H1 (cell line): ENCODE measurements around the gene MACROD2. TPM values are rescaled to one million over a fixed set of nuclear protein-coding genes. Genes with fewer than 3 reads are reported as not detected.

ENCODE experiments used
- CTCF ChIA-PET: fragments of 300-600 bp; sonication (Branson Sonifier 250); formaldehyde crosslinking; loops from one replicate; lab custom pipeline; 2021; ENCODE audit not compliant: partially characterized antibody; lab: Charles Lee
- POLR2A ChIA-PET: fragments of 300-600 bp; sonication (Branson Sonifier 250); formaldehyde crosslinking; loops from one replicate; lab custom pipeline; 2021; ENCODE audit warnings: inconsistent platforms; ENCODE audit not compliant: partially characterized antibody; lab: Charles Lee
- DNase-seq, 2 experiments: peaks; one replicate each; pipeline versions ENCODE4 v3.0.0 to v3.0.0-alpha.2; 2010 to 2022; ENCODE audit warnings: low spot score in 2 of 2, low read depth in 1 of 2, mixed read lengths in 1 of 2
- FAIRE-seq: peaks from 2 replicates; lab custom pipeline; 2011; peaks lifted over from hg19 to GRCh38; lab: Jason Lieb, UNC
- H2AFZ ChIP-seq: 2 replicates; pipeline ENCODE4 v1.8.1; 2012; ENCODE audit warnings: low read length, inconsistent platforms
- H2AK5ac ChIP-seq: 2 replicates; pipeline ENCODE4 v1.6.1; 2013; ENCODE audit warnings: low read depth, low read length
- H2BK120ac ChIP-seq: replicated peaks from 2 replicates; pipeline ENCODE3; 2013; ENCODE audit warnings: low read depth, low read length, inconsistent platforms
- H2BK12ac ChIP-seq: 2 replicates; pipeline ENCODE4 v1.6.1; 2013; ENCODE audit warnings: low read depth, low read length
- H2BK15ac ChIP-seq: 2 replicates; pipeline ENCODE4 v1.6.1; 2013; ENCODE audit warnings: low read length
- H2BK20ac ChIP-seq: 2 replicates; pipeline ENCODE4 v1.6.1; 2013; ENCODE audit warnings: low read length
- H2BK5ac ChIP-seq: 2 replicates; pipeline ENCODE4 v1.6.1; 2013; ENCODE audit warnings: low read depth, low read length
- H3K14ac ChIP-seq: 2 replicates; pipeline ENCODE4 v1.6.1; 2013; ENCODE audit warnings: inconsistent platforms; ENCODE audit not compliant: insufficient read length
- H3K18ac ChIP-seq: 2 replicates; pipeline ENCODE4 v1.6.1; 2013; ENCODE audit warnings: low read length; ENCODE audit errors: extremely low read depth
- H3K23ac ChIP-seq: 2 replicates; pipeline ENCODE4 v1.6.1; 2013; ENCODE audit warnings: inconsistent platforms; ENCODE audit not compliant: insufficient read length
- H3K23me2 ChIP-seq: 2 replicates; pipeline ENCODE4 v1.6.1; 2013; ENCODE audit warnings: low read depth, low read length
- H3K27ac ChIP-seq: 2 replicates; pipeline ENCODE4 v1.6.1; 2011; ENCODE audit warnings: low read depth, low read length, inconsistent platforms
- H3K27me3 ChIP-seq, 4 experiments: replicated peaks in 1 of 4; 1 replicate in 1 of 4; 2 replicates in 3 of 4; pipeline versions ENCODE4 v1.6.1 to v1.8.1; 2011 to 2013; ENCODE audit warnings: low read length in 3 of 4, mild to moderate bottlenecking in 3 of 4, inconsistent platforms in 2 of 4, mixed read lengths in 2 of 4, moderate library complexity in 1 of 4; ENCODE audit not compliant: control insufficient read depth in 3 of 4, insufficient read depth in 3 of 4; ENCODE audit errors: extremely low read depth in 1 of 4
- H3K36me3 ChIP-seq, 4 experiments: 2 replicates each; pipeline versions ENCODE4 v1.6.1 to v1.8.1; 2011 to 2013; ENCODE audit warnings: mild to moderate bottlenecking in 4 of 4, low read length in 3 of 4, moderate library complexity in 2 of 4, control low read depth in 1 of 4, inconsistent platforms in 1 of 4; ENCODE audit not compliant: insufficient read depth in 4 of 4, control insufficient read depth in 2 of 4
- H3K4ac ChIP-seq: replicated peaks from 2 replicates; pipeline ENCODE3; 2013; ENCODE audit warnings: low read length, low read depth, mixed read lengths, inconsistent platforms; ENCODE audit not compliant: insufficient read length
- H3K4me1 ChIP-seq, 4 experiments: replicated peaks in 1 of 4; 1 replicate in 1 of 4; 2 replicates in 3 of 4; pipeline versions ENCODE4 v1.6.1 to v1.8.1; 2011 to 2013; ENCODE audit warnings: low read length in 3 of 4, inconsistent platforms in 2 of 4, mixed read lengths in 1 of 4; ENCODE audit not compliant: insufficient read depth in 4 of 4, control insufficient read depth in 3 of 4
- H3K4me2 ChIP-seq, 2 experiments: 2 replicates each; pipeline versions ENCODE4 v1.6.1 to v1.8.1; 2011 to 2013; ENCODE audit warnings: low read depth in 2 of 2, low read length in 2 of 2, control low read depth in 1 of 2, inconsistent platforms in 1 of 2, mild to moderate bottlenecking in 1 of 2; ENCODE audit not compliant: insufficient read depth in 1 of 2
- H3K4me3 ChIP-seq, 4 experiments: fragments of 200-600, 300-600 bp in 1 of 4; sonication (generic), shearing (Covaris generic), sonication (Bioruptor Twin) in 1 of 4; 2 replicates each; pipeline versions ENCODE4 v1.5.1 to v1.8.1; 2011 to 2016; ENCODE audit warnings: low read length in 4 of 4, low read depth in 3 of 4, control low read depth in 2 of 4, inconsistent platforms in 2 of 4, mild to moderate bottlenecking in 2 of 4, mixed read lengths in 1 of 4, moderate library complexity in 1 of 4; ENCODE audit not compliant: insufficient read depth in 2 of 4; ENCODE audit errors: extremely low read depth in 1 of 4
- H3K56ac ChIP-seq: replicated peaks from 2 replicates; pipeline ENCODE3; 2013; ENCODE audit warnings: low read depth, mild to moderate bottlenecking, mixed read lengths, low read length, inconsistent platforms; ENCODE audit not compliant: insufficient read length
- H3K79me1 ChIP-seq: 2 replicates; pipeline ENCODE4 v1.6.1; 2013; ENCODE audit warnings: low read depth, low read length, control low read depth
- H3K79me2 ChIP-seq, 2 experiments: 2 replicates each; pipeline versions ENCODE4 v1.6.1 to v1.8.1; 2012 to 2013; ENCODE audit warnings: low read length in 2 of 2, mild to moderate bottlenecking in 2 of 2, inconsistent platforms in 1 of 2; ENCODE audit not compliant: insufficient read depth in 2 of 2, control insufficient read depth in 1 of 2
- H3K9ac ChIP-seq, 4 experiments: replicated peaks in 1 of 4; 1 replicate in 1 of 4; 2 replicates in 3 of 4; pipeline versions ENCODE4 v1.6.1 to v1.8.1; 2011 to 2013; ENCODE audit warnings: low read depth in 3 of 4, low read length in 3 of 4, control low read depth in 2 of 4, mild to moderate bottlenecking in 2 of 4, moderate library complexity in 2 of 4, inconsistent platforms in 1 of 4; ENCODE audit errors: extremely low read depth in 1 of 4
- H3K9me3 ChIP-seq, 2 experiments: 2 replicates each; pipeline versions ENCODE4 v1.6.1 to v1.8.1; 2012 to 2013; ENCODE audit warnings: mild to moderate bottlenecking in 2 of 2, moderate library complexity in 2 of 2, control low read depth in 1 of 2, inconsistent platforms in 1 of 2, low read depth in 1 of 2, low read length in 1 of 2, mixed read lengths in 1 of 2; ENCODE audit not compliant: insufficient read depth in 2 of 2
- H4K20me1 ChIP-seq, 2 experiments: replicated peaks in 1 of 2; 2 replicates each; pipeline versions ENCODE3 to v1.8.1; 2011 to 2013; ENCODE audit warnings: inconsistent platforms in 2 of 2, low read length in 2 of 2, mild to moderate bottlenecking in 1 of 2; ENCODE audit not compliant: insufficient read depth in 2 of 2, control insufficient read depth in 1 of 2
- H4K5ac ChIP-seq: 2 replicates; pipeline ENCODE4 v1.6.1; 2013; ENCODE audit warnings: low read length, low read depth, mixed read lengths, inconsistent platforms; ENCODE audit not compliant: insufficient read length
- H4K8ac ChIP-seq: 2 replicates; pipeline ENCODE4 v1.8.0; 2013; ENCODE audit warnings: mild to moderate bottlenecking, moderate library complexity, low read length, inconsistent platforms; ENCODE audit not compliant: insufficient read depth; ENCODE audit errors: extremely low read depth
- H4K91ac ChIP-seq: replicated peaks from 2 replicates; pipeline ENCODE3; 2013; ENCODE audit warnings: low read length, mixed read lengths, inconsistent platforms; ENCODE audit not compliant: insufficient read length
- ASH2L ChIP-seq: fragments of 200-600, 300-600 bp; sonication (generic); IDR thresholded peaks from one replicate; pipeline ENCODE4 v1.7.1; 2017; ENCODE audit warnings: low read length
- CREB1 ChIP-seq: IDR thresholded peaks from 2 replicates; pipeline ENCODE4 v1.6.1; 2012; ENCODE audit warnings: inconsistent platforms
- GABPA ChIP-seq: IDR thresholded peaks from 2 replicates; pipeline ENCODE4 v1.6.1; 2011; ENCODE audit warnings: mild to moderate bottlenecking, low read length, moderate library complexity, borderline replicate concordance; ENCODE audit not compliant: insufficient read depth
- GTF2F1 ChIP-seq: IDR thresholded peaks from 2 replicates; pipeline ENCODE4 v1.6.1; 2012; ENCODE audit warnings: low read depth, low read length, improper control_type of control experiment, borderline replicate concordance
- POLR2AphosphoS5 ChIP-seq: IDR thresholded peaks from 2 replicates; pipeline ENCODE4 v1.6.1; 2011; ENCODE audit warnings: low read depth, low read length
- SIN3A ChIP-seq, 2 experiments: IDR thresholded peaks in 1 of 2; conservative IDR thresholded peaks in 1 of 2; 2 replicates each; pipeline ENCODE4 v1.6.1; 2011 to 2012; ENCODE audit warnings: low read length in 2 of 2, improper control_type of control experiment in 1 of 2, low read depth in 1 of 2, mild to moderate bottlenecking in 1 of 2
- WGBS, 2 experiments: shearing (Covaris generic) in 1 of 2; methylation state at CpG; one replicate each; pipeline versions ENCODE4 v1.1.6 to v1.1.7; 2013 to 2015; ENCODE audit warnings: low lambda C conversion rate in 2 of 2, mixed read lengths in 2 of 2, inconsistent platforms in 1 of 2, low coverage in 1 of 2, missing lambda C conversion rate in 1 of 2; ENCODE audit not compliant: insufficient replicate concordance in 2 of 2, insufficient coverage in 1 of 2, insufficient read length in 1 of 2; ENCODE audit errors: extremely low coverage in 1 of 2, missing lambda C conversion rate in 1 of 2; 5-methylcytosine and 5-hydroxymethylcytosine counted together
- polyA plus RNA-seq, 7 experiments: library from polyadenylated mRNA; depleted of rRNA in 3 of 7; stranded (reverse) in 5 of 7; unstranded in 2 of 7; fragments of >200 nt in 5 of 7; fragments of 200-250 nt in 2 of 7; gene quantifications; 1 replicate in 5 of 7; 2 replicates in 1 of 7; 4 replicates in 1 of 7; pipeline versions ENCODE4 v1.2.1 to v1.2.3, GENCODE V29; 2011 to 2013; ENCODE audit warnings: missing spikeins in 2 of 7, mixed read lengths in 2 of 7
- total RNA-seq: library from RNA; stranded (reverse); fragmentation: NEBNext Ultra II Directional; extraction: Animal tissue kit (Norgen Biotek cat#: 25700); gene quantifications from 2 replicates; pipeline ENCODE4 v1.2.1, GENCODE V29; 2021

The MACROD2 gene
- total and polyA plus RNA-seq, 2 of the 8 experiments (the other 6 are each of a cell fraction or from before 2014, with no cell fraction given): 0.70 to 3.9 TPM

DNA sequence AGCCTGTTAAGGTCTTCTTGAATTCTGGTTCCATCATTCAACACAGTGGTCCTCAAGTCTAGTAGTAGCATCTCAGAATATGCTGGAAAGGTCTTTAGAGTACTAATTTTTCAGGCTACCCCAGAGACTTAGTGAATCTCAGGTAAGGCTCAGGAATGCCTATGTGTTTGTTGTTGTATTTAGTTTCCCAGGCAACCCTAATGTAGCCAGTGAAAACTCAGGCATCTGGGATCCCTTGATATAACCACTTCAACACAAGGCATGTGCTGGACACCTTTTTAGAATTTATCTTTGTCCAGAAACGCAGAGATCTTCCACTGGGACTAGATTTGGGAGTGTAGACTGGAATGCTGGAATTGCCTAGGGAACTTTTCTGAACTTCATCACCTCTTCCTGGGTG, 940.0 kb downstream of the MACROD2 start:
- Histone ChIP-seq H4K91ac (no peak overlapping the region), H3K4me1 (no peaks in the 10 kb centered on the region), H3K36me3 (no peaks in the 10 kb centered on the region), H3K79me2 (no peaks in the 10 kb centered on the region), H3K23ac (no peak overlapping the region), H4K8ac (no peak overlapping the region), H3K79me1 (no peaks in the 10 kb centered on the region), H3K23me2 (0 out of 2 replicates have a peak, but pooled peaks cover 2% of the 10 kb centered on the region), H3K4me3 (no peak overlapping the region), H4K5ac (no peak overlapping the region), H4K20me1 (no peaks in the 10 kb centered on the region), H3K4me2 (no peak overlapping the region)
- FAIRE-seq: no peak
- no peak for DNase-seq
- TF ChIP-seq CREB1: no peak
- no peak for TF ChIP-seq GABPA
- no peak for TF ChIP-seq ASH2L
- TF ChIP-seq POLR2AphosphoS5: no peak
- TF ChIP-seq SIN3A (conservative IDR thresholded peaks at IDR 0.05 in 1 of 2, IDR thresholded peaks at IDR 0.05 in 1 of 2; ENCODE audit: low read depth in 1 of 2, low read length in 2 of 2): no peak
- no peak for TF ChIP-seq GTF2F1
- TF ChIP-seq, all 59 proteins: peak for 0
- no peak overlapping the region for H2BK120ac ChIP-seq
- no peak overlapping the region for H3K4ac ChIP-seq
- H3K14ac ChIP-seq: no peak overlapping the region
- H2AFZ ChIP-seq: no peak overlapping the region
- ChIA-PET POLR2A (no interaction called here), CTCF (no interaction called here)
- no peak overlapping the region for H3K18ac ChIP-seq
- no peak overlapping the region for H2BK15ac ChIP-seq
- WGBS, 2 experiments: 75% methylated on average over 1 of the region's 1 CpG; no CpG with 5 or more reads in 1 of the 2 experiments
- H2BK5ac ChIP-seq: no peak overlapping the region
- H3K27ac ChIP-seq: no peak overlapping the region
- H2BK20ac ChIP-seq: no peak overlapping the region
- H3K9ac ChIP-seq: no peak overlapping the region
- H3K56ac ChIP-seq: no peak overlapping the region
- H2BK12ac ChIP-seq: no peak overlapping the region
- no peak overlapping the region for H2AK5ac ChIP-seq
- H3K9me3 ChIP-seq: 0 out of 4 replicates have a peak, but pooled peaks cover 0 to 3% of the 10 kb centered on the region in 2 experiments
- no peaks in the 10 kb centered on the region for H3K27me3 ChIP-seq
